GM12878 (cell line): Measurements from ENCODE around the gene MSH3. TPM values are rescaled to one million over a fixed set of nuclear protein-coding genes. Genes with fewer than 3 reads are reported as not detected.

Experiments used
- ATAC-seq: fragments of 200-7000 bp; cut with Tn5 transposase; 3 replicates; pipeline ENCODE4 v1.9.1; 2020; ENCODE audit warnings: mild to moderate bottlenecking, moderate library complexity
- BruUV-seq: library from RNA; stranded (reverse); fragments of 400-500 nt; replicated peaks from 2 replicates; lab custom pipeline; 2021; lab: Mats Ljungman, UMichigan
- CTCF ChIA-PET: fragments of 300-600 bp; sonication (Branson Sonifier 250); formaldehyde crosslinking; extraction: SDS; loops from one replicate; lab custom pipeline; 2021; ENCODE audit warnings: inconsistent platforms; lab: Yijun Ruan, JAX
- POLR2A ChIA-PET: fragments of 350-600 bp; formaldehyde crosslinking; extraction: SDS; loops from one replicate; lab custom pipeline; 2021; ENCODE audit warnings: inconsistent platforms; lab: Charles Lee
- RAD21 ChIA-PET: fragments of 300-600 bp; sonication (Branson Sonifier 250); formaldehyde crosslinking; loops from one replicate; lab custom pipeline; 2023; ENCODE audit warnings: antibody characterized with exemption; ENCODE audit not compliant: unreplicated experiment; lab: Charles Lee
- SMC1A ChIA-PET: fragments of 300-600 bp; sonication (Branson Sonifier 250); formaldehyde crosslinking; loops from one replicate; lab custom pipeline; 2023; ENCODE audit not compliant: unreplicated experiment, uncharacterized antibody; lab: Charles Lee
- DNase-seq: peaks from one replicate; pipeline ENCODE4 v3.0.0-alpha.2; 2011; ENCODE audit warnings: low read depth, low spot score
- FAIRE-seq: peaks from 3 replicates; lab custom pipeline; 2011; peaks lifted over from hg19 to GRCh38; lab: Jason Lieb, UNC
- H2AFZ ChIP-seq: 2 replicates; pipeline ENCODE4 v1.6.0; 2011; ENCODE audit warnings: low read depth, low read length, control low read depth; ENCODE audit not compliant: control insufficient read depth
- H3K27ac ChIP-seq: 2 replicates; pipeline ENCODE4 v1.5.1; 2011; ENCODE audit warnings: control low read depth; ENCODE audit not compliant: control insufficient read depth, insufficient read depth
- H3K27me3 ChIP-seq, 2 experiments: replicated peaks in 1 of 2; 2 replicates each; pipeline versions ENCODE4 v1.6.0 to v1.6.1; 2011; ENCODE audit warnings: low read length in 1 of 2; ENCODE audit not compliant: control insufficient read depth in 2 of 2, insufficient read depth in 2 of 2
- H3K36me3 ChIP-seq, 2 experiments: 2 replicates each; pipeline ENCODE4 v1.5.1; 2011; ENCODE audit warnings: low read length in 1 of 2; ENCODE audit not compliant: control insufficient read depth in 2 of 2, insufficient read depth in 2 of 2
- H3K4me1 ChIP-seq: 2 replicates; pipeline ENCODE4 v1.6.1; 2011; ENCODE audit warnings: mild to moderate bottlenecking, low read length, moderate library complexity, mixed read lengths; ENCODE audit not compliant: control insufficient read depth, insufficient read depth
- H3K4me2 ChIP-seq: 2 replicates; pipeline ENCODE4 v1.6.0; 2011; ENCODE audit warnings: control low read depth; ENCODE audit not compliant: control insufficient read depth, insufficient read depth
- H3K4me3 ChIP-seq: fragments of 200-600 bp; sonication (generic); 2 replicates; pipeline ENCODE4 v1.5.1; 2016
- H3K79me2 ChIP-seq: 2 replicates; pipeline ENCODE4 v1.6.0; 2011; ENCODE audit warnings: low read length; ENCODE audit not compliant: control insufficient read depth, insufficient read depth
- H3K9ac ChIP-seq: 2 replicates; pipeline ENCODE4 v1.8.0; 2011; ENCODE audit warnings: low read length, control low read depth, mixed read lengths; ENCODE audit not compliant: control insufficient read depth, insufficient read depth
- H3K9me3 ChIP-seq: replicated peaks from 3 replicates; pipeline ENCODE4 v1.5.1; 2011; ENCODE audit warnings: mild to moderate bottlenecking, low read length; ENCODE audit not compliant: control insufficient read depth, insufficient read depth
- H4K20me1 ChIP-seq: 2 replicates; pipeline ENCODE4 v1.6.0; 2011; ENCODE audit not compliant: control insufficient read depth, insufficient read depth
- ASH2L ChIP-seq: fragments of 300-600, 200-600 bp; sonication (generic); IDR thresholded peaks from 2 replicates; pipeline ENCODE4 v1.6.1; 2017; ENCODE audit warnings: low read depth, mild to moderate bottlenecking, borderline replicate concordance
- CBX5 ChIP-seq: sonication (generic); IDR thresholded peaks from 2 replicates; pipeline ENCODE4 v1.6.1; 2016; ENCODE audit warnings: low read depth, moderate library complexity, mild to moderate bottlenecking, inconsistent platforms
- EGR1 ChIP-seq, 2 experiments: IDR thresholded peaks; 1 replicate in 1 of 2; 2 replicates in 1 of 2; pipeline ENCODE4 v1.6.1; 2011 to 2012; ENCODE audit warnings: low read depth in 2 of 2, low read length in 2 of 2, borderline replicate concordance in 1 of 2, mild to moderate bottlenecking in 1 of 2, moderate library complexity in 1 of 2
- FOS ChIP-seq: IDR thresholded peaks from 3 replicates; pipeline ENCODE4 v1.6.1; 2011; ENCODE audit warnings: borderline replicate concordance; ENCODE audit not compliant: insufficient read length; ENCODE audit errors: extremely low read depth
- HCFC1 ChIP-seq: fragments of 150-350 bp; IDR thresholded peaks from 2 replicates; pipeline ENCODE4 v1.6.1; 2014; ENCODE audit warnings: low read length
- HDAC6 ChIP-seq: fragments of 200-600 bp; sonication (generic); IDR thresholded peaks from one replicate; pipeline ENCODE4 v1.8.0; 2017; ENCODE audit warnings: antibody characterized with exemption; ENCODE audit not compliant: unreplicated experiment
- IKZF1 ChIP-seq: fragments of 450-650 bp; conservative IDR thresholded peaks from 2 replicates; pipeline ENCODE4 v1.6.1; 2017; ENCODE audit warnings: antibody characterized with exemption, mild to moderate bottlenecking
- IKZF2 ChIP-seq, 2 experiments: fragments of 450-650 bp; IDR thresholded peaks; 2 replicates each; pipeline ENCODE4 v1.6.1; 2017; ENCODE audit warnings: mild to moderate bottlenecking in 2 of 2, moderate library complexity in 2 of 2
- NFIC ChIP-seq: IDR thresholded peaks from 2 replicates; pipeline ENCODE4 v1.6.1; 2012; ENCODE audit warnings: low read depth, mild to moderate bottlenecking, inconsistent platforms, low read length, moderate library complexity
- NRF1 ChIP-seq: conservative IDR thresholded peaks from 2 replicates; pipeline ENCODE4 v1.6.1; 2011; ENCODE audit warnings: mild to moderate bottlenecking, low read depth, low read length, improper control_type of control experiment
- PML ChIP-seq: IDR thresholded peaks from 2 replicates; pipeline ENCODE4 v1.6.1; 2012; ENCODE audit warnings: low read length, inconsistent platforms
- POLR2AphosphoS5 ChIP-seq: IDR thresholded peaks from 2 replicates; pipeline ENCODE4 v1.6.1; 2011; ENCODE audit warnings: mild to moderate bottlenecking, low read length, inconsistent platforms
- POU2F2 ChIP-seq: IDR thresholded peaks from 3 replicates; pipeline ENCODE4 v1.6.1; 2011; ENCODE audit warnings: low read depth, mild to moderate bottlenecking, low read length, borderline replicate concordance
- RELA ChIP-seq: fragments of 450-650 bp; IDR thresholded peaks from 2 replicates; pipeline ENCODE4 v1.8.0; 2014; ENCODE audit warnings: borderline replicate concordance; ENCODE audit not compliant: partially characterized antibody
- RFX5 ChIP-seq: IDR thresholded peaks from 2 replicates; pipeline ENCODE4 v1.6.1; 2011; ENCODE audit warnings: low read depth, low read length, improper control_type of control experiment
- SUZ12 ChIP-seq: fragments of 200-600 bp; sonication (generic); IDR thresholded peaks from one replicate; pipeline ENCODE4 v1.6.1; 2018; ENCODE audit warnings: antibody characterized with exemption, mild to moderate bottlenecking; ENCODE audit not compliant: unreplicated experiment
- WRNIP1 ChIP-seq: IDR thresholded peaks from 2 replicates; pipeline ENCODE4 v1.6.1; 2011; ENCODE audit warnings: low read depth, low read length, improper control_type of control experiment, borderline replicate concordance
- ZNF622 ChIP-seq: fragments of 450-650 bp; IDR thresholded peaks from 2 replicates; pipeline ENCODE4 v1.6.1; 2017; ENCODE audit warnings: mild to moderate bottlenecking, inconsistent platforms
- WGBS: methylation state at CpG from one replicate; pipeline ENCODE4 v1.1.6; 2016; ENCODE audit warnings: low lambda C conversion rate; ENCODE audit not compliant: insufficient replicate concordance, insufficient coverage; ENCODE audit errors: missing lambda C conversion rate; 5-methylcytosine and 5-hydroxymethylcytosine counted together
- in situ Hi-C: fragments of 300-500 bp; cut with MboI; formaldehyde crosslinking; loops from 9 replicates; pipeline ENCODE4 v1.14.3; 2018; ENCODE audit warnings: mixed read lengths
- intact Hi-C: fragments of 100-400 bp; cut with micrococcal nuclease; formaldehyde crosslinking; loops from one replicate; pipeline ENCODE4 v1.14.2; 2022; ENCODE audit not compliant: unreplicated experiment
- polyA plus RNA-seq, 11 experiments: library from polyadenylated mRNA; depleted of rRNA in 4 of 11; unstranded in 6 of 11; stranded (reverse) in 5 of 11; fragments of >200 nt; fragmentation: Nextera tagmentation in 4 of 11; fragmentation: Illumina TruSeq in 1 of 11; extraction: Ambion mirVana in 4 of 11; extraction: Trizol in 1 of 11; gene quantifications; 1 replicate in 1 of 11; 2 replicates in 10 of 11; pipeline versions ENCODE4 v1.2.1 to v1.2.3, GENCODE V29; 2011 to 2016; ENCODE audit warnings: inconsistent platforms in 2 of 11, missing spikeins in 2 of 11, low read depth in 1 of 11
- total RNA-seq, 4 experiments: library from RNA; depleted of rRNA in 3 of 4; stranded (reverse); fragments of >200 nt in 3 of 4; fragmentation: Illumina TruSeq in 1 of 4; extraction: Trizol in 1 of 4; gene quantifications; 2 replicates each; pipeline versions ENCODE4 v1.2.1 to v1.2.3, GENCODE V29; 2013 to 2021
- TF ChIP-seq, protein P1 (sequence below): IDR thresholded peaks from 2 replicates; pipeline ENCODE4 v1.6.1; 2012; ENCODE audit warnings: low read depth, low read length, improper control_type of control experiment
- TF ChIP-seq, protein P2 (sequence below): IDR thresholded peaks from 2 replicates; pipeline ENCODE4 v1.6.1; 2012; ENCODE audit warnings: low read depth, low read length, improper control_type of control experiment

Gene MSH3
- total and polyA plus RNA-seq, 10 of the 15 experiments (the other 5 are each of a cell fraction or from before 2014, with no cell fraction given) = 4.7 to 17.5 (median 12.2) TPM

DNA sequence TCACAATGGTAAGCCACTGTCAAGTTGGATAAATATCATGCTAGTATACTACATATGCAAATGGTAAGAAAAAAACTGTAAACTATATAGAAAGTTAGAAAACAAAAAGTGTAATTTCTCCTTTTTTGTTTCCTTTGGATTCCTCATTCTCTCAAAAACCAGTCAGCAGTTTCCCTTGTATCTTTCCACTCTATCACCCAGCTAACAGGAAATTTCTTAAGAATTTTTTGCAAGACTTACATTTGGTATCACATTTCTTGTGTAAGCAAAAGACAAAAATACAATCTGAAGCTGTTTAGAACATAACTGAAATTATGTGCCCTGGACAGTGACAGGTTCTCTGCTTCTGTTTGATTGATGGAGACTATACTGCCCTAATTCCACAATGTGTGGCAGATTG is 25.2 kb upstream of the MSH3 start (continued):
- no peak for TF ChIP-seq SUZ12

DNA sequence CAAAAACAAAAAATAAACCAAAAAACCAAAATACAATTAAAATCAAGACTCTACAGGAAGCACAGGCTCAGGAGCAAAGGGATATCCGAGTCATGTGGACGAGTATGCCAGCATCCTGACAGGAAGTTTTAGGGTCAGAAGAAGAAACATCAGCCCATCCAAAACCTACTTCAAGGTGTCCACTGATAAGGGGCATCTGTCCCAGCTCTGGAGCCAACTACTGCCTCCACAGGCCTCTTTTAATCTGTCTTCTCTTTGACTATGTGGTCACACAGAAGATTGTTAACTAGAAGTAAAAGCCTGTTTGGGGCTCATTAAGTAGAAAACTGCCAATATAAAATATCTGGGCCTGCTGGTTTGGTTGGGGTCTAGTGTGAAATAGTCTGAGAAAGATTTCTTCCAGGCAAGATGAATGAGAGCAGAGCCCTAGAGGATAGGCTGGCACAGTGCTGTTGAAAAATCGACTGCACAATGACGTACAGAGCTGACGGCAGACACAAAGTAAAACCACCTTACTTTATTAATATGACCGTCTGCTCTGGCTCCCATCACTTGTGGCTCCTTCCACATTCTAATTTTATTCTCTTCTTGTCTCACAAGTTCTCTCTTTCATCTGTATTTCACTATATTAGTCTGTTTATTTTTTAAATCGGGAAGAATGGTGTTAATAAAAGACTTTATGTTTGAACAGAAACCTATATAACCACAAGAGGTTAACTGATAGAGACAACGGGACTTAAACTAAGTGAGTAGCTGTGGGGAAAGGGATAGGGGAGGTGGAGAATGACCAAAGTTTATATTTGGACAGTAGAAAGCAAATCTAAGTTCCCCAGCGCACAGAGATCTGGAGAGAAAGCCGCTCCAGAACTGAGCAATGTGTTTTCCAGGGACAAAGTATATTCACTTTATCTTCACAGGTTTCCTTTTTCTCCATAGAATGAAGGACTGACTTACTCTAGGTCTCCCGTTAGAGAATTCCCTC is 22.9 kb upstream of the MSH3 start:
- Histone ChIP-seq H3K4me1 (no peaks in the 10 kb centered on the region), H3K9me3 (no peaks in the 10 kb centered on the region), H3K9ac (no peak overlapping the region), H2AFZ (no peak overlapping the region), H3K4me2 (no peak overlapping the region), H3K27me3 (no peaks in the 10 kb centered on the region), H3K4me3 (no peak overlapping the region), H3K27ac (no peak overlapping the region), H3K36me3 (peaks cover 0 to 2% of the 10 kb centered on the region in 2 experiments; a peak in 2 of 4 replicates), H3K79me2 (no peaks in the 10 kb centered on the region), H4K20me1 (no peaks in the 10 kb centered on the region)
- WGBS = 98% methylated on average over 11 of the region's 11 CpGs
- ATAC-seq (no peak), DNase-seq (no peak), FAIRE-seq (no peak)
- in situ Hi-C loops = no loop called here
- intact Hi-C loops = no loop called here
- POLR2A ChIA-PET = no interaction called here
- RAD21 ChIA-PET = no interaction called here
- BruUV-seq = no TSS peak
- CTCF ChIA-PET = no interaction called here
- SMC1A ChIA-PET = no interaction called here
- TF ChIP-seq, protein P1, sequence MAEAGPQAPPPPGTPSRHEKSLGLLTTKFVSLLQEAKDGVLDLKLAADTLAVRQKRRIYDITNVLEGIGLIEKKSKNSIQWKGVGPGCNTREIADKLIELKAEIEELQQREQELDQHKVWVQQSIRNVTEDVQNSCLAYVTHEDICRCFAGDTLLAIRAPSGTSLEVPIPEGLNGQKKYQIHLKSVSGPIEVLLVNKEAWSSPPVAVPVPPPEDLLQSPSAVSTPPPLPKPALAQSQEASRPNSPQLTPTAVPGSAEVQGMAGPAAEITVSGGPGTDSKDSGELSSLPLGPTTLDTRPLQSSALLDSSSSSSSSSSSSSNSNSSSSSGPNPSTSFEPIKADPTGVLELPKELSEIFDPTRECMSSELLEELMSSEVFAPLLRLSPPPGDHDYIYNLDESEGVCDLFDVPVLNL = no peak
- no peak for TF ChIP-seq WRNIP1
- TF ChIP-seq POU2F2 = no peak
- TF ChIP-seq NRF1 = no peak
- TF ChIP-seq HDAC6 = no peak
- no peak for TF ChIP-seq IKZF2 (IDR thresholded peaks at IDR 0.05)
- TF ChIP-seq RELA = no peak
- no peak for TF ChIP-seq ASH2L
- TF ChIP-seq HCFC1 = no peak
- no peak for TF ChIP-seq IKZF1
- no peak for TF ChIP-seq RFX5
- no peak for TF ChIP-seq CBX5
- TF ChIP-seq EGR1 (IDR thresholded peaks at IDR 0.05; ENCODE audit: borderline replicate concordance in 1 of 2, low read depth in 2 of 2, low read length in 2 of 2) = no peak
- TF ChIP-seq ZNF622 = no peak
- no peak for TF ChIP-seq POLR2AphosphoS5
- no peak for TF ChIP-seq PML
- no peak for TF ChIP-seq NFIC
- no peak for TF ChIP-seq FOS
- TF ChIP-seq, protein P2, sequence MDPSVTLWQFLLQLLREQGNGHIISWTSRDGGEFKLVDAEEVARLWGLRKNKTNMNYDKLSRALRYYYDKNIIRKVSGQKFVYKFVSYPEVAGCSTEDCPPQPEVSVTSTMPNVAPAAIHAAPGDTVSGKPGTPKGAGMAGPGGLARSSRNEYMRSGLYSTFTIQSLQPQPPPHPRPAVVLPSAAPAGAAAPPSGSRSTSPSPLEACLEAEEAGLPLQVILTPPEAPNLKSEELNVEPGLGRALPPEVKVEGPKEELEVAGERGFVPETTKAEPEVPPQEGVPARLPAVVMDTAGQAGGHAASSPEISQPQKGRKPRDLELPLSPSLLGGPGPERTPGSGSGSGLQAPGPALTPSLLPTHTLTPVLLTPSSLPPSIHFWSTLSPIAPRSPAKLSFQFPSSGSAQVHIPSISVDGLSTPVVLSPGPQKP = no peak
